ENCODE data around the gene BATF.

DNA sequence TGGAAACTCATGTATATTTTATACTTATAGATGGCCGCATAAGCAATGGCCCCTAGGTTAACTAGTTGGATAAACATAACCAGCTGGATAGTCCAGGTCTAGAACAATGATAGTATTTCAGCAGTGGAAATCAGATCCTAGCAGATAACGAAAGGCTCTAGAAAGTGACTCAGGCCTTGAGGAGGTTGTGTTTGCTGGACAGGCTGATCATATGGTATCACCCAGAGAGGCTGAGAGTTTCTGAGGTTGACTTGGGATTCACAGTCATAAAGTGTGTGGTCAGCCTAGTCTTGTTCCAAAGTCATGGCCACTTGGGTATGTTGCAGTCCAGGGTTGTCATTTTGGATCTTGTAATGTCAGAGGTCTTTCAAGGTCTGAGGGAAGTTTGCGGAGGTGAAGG lies 73.0 kb downstream of the BATF start:
- TF ChIP-seq POLR2A (IDR thresholded peaks at IDR 0.05) = no peak
- TF ChIP-seq, protein P1, sequence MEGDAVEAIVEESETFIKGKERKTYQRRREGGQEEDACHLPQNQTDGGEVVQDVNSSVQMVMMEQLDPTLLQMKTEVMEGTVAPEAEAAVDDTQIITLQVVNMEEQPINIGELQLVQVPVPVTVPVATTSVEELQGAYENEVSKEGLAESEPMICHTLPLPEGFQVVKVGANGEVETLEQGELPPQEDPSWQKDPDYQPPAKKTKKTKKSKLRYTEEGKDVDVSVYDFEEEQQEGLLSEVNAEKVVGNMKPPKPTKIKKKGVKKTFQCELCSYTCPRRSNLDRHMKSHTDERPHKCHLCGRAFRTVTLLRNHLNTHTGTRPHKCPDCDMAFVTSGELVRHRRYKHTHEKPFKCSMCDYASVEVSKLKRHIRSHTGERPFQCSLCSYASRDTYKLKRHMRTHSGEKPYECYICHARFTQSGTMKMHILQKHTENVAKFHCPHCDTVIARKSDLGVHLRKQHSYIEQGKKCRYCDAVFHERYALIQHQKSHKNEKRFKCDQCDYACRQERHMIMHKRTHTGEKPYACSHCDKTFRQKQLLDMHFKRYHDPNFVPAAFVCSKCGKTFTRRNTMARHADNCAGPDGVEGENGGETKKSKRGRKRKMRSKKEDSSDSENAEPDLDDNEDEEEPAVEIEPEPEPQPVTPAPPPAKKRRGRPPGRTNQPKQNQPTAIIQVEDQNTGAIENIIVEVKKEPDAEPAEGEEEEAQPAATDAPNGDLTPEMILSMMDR (IDR thresholded peaks at IDR 0.05) = no peak
